GM23248 (cell line): ENCODE measurements around the gene ACMSD.

Source experiments
- EZH2 ChIP-seq: fragments of 200-600 bp; sonication (generic); IDR thresholded peaks from 2 replicates; pipeline ENCODE4 v1.6.1; 2018; ENCODE audit warnings: antibody characterized with exemption, mild to moderate bottlenecking; ENCODE audit not compliant: insufficient read depth, poor library complexity, severe bottlenecking
- EZH2phosphoT487 ChIP-seq: fragments of 200-600 bp; sonication (generic); IDR thresholded peaks from 2 replicates; pipeline ENCODE4 v1.6.1; 2018; ENCODE audit warnings: antibody characterized with exemption, moderate library complexity, mild to moderate bottlenecking, low read depth; ENCODE audit not compliant: insufficient read depth

DNA sequence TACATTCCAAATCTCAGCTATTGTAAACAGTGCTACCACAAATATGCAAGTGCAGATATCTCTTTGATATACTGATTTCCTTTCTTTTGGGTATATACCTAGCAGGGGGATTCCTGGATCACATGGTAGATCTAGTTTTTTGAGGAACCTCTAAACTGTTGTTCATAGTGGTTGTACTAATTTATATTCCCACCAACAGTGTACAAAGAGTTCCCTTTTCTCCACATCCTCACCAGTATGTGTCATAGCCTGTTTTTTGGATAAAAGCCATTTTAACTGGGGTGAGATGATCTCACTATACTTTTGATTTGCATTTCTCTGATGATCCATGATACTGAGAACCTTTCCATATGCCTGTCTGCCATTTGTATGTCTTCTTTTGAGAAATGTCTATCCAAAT, 73.9 kb downstream of the ACMSD start:
- no peak for TF ChIP-seq EZH2
- no peak for TF ChIP-seq EZH2phosphoT487
